Measurements from ENCODE around the gene OLIG2.

GRCh38 chr21:33047231-33047630, 21.5 kb downstream of the OLIG2 start:
- TF ChIP-seq CTCF (IDR thresholded peaks at IDR 0.05) (no peak), POLR2AphosphoS5 (IDR thresholded peaks at IDR 0.05) (no peak), EP300 (IDR thresholded peaks at IDR 0.05) (no peak), POLR2A (IDR thresholded peaks at IDR 0.05) (no peak)

All from gastroesophageal sphincter (tissue), 3 donors.